ENCODE measurements around the gene OSBPL8.

GRCh38 chr12:76490763-76491162, 68.8 kb downstream of the OSBPL8 start:
- no peak for TF ChIP-seq CTCF (conservative IDR thresholded peaks at IDR 0.05 in 1 of 2, IDR thresholded peaks at IDR 0.05 in 1 of 2; ENCODE audit: low read depth in 1 of 2, low read length in 2 of 2)
- no peak for TF ChIP-seq EZH2 (IDR thresholded peaks at IDR 0.05; ENCODE audit: low read length, missing control alignments)
